ENCODE data around the gene CHAF1A.

The CHAF1A gene

GRCh38 chr19:4406626-4407025 lies 4.2 kb downstream of the CHAF1A start:
- DNase-seq = no peak

- DNase-seq = no peak
Observed at GRCh38 chr19:4409123-4409933, 6.9 kb downstream of the CHAF1A start.

GRCh38 chr19:4413588-4413987 lies 11.1 kb downstream of the CHAF1A start:
- DNase-seq = no peak

- no peak for DNase-seq
Observed at GRCh38 chr19:4414144-4414799, 11.8 kb downstream of the CHAF1A start.

- no peak for DNase-seq
Observed at GRCh38 chr19:4414800-4415321, 12.4 kb downstream of the CHAF1A start.

- DNase-seq = no peak
Observed at GRCh38 chr19:4415352-4415751, 12.9 kb downstream of the CHAF1A start.

GRCh38 chr19:4416268-4416667 lies 13.8 kb downstream of the CHAF1A start:
- no peak for DNase-seq

DNA sequence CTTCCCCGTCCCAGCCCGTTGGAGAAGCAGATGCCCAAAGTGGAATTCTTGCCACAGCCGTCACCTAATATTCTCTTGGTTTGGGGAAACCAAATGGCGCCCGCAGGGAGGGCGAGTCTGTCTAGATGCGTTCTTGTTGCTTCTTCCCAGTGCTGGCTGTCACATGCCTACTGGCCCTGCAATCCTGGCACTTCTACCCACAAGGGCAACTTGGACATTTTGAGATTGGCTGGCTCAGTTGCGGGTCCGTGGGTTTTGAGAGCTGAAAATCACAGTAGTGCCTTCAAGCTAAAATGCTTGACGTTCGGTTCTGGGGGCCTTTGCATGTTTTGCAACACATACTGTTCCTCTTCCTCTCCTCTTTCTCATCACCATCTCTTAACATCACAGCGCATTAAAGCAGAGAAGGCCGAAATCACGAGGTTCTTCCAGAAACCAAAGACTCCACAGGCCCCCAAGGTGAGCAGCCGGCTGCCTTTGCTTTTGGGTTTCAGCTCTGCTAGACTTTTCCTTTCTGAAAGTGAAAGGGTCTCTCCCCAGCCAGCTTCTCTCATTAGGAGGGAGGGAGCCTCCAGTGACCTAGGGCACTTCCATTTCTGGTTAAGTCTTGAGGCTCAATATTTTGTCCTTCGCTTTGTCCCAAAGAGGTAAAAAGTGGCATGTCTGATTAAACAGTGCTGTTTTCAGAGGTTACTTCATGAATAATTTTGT lies 21.1 kb downstream of the CHAF1A start:
- DNase-seq = no peak

DNA sequence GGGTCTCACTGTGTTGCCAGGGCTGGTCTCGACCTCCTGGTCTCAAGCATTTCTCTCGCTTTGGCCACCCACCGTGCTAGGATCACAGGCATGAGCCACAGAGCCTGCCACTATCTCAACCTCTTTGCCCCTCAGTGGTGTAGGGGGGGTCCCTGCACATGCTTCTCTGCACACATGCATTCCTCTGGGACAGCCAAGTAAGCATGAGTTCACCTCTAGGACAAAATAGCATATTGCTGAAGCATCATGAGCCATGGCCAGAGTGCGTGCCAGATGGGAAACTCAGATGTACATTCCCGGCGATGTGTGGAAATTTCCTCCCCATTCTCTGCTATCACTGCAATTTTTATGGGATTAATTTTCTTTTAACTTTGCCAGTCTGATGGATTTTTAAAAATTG lies 23.1 kb downstream of the CHAF1A start:
- DNase-seq = no peak

GRCh38 chr19:4428326-4428975 lies 26.0 kb downstream of the CHAF1A start:
- DNase-seq = no peak

DNA sequence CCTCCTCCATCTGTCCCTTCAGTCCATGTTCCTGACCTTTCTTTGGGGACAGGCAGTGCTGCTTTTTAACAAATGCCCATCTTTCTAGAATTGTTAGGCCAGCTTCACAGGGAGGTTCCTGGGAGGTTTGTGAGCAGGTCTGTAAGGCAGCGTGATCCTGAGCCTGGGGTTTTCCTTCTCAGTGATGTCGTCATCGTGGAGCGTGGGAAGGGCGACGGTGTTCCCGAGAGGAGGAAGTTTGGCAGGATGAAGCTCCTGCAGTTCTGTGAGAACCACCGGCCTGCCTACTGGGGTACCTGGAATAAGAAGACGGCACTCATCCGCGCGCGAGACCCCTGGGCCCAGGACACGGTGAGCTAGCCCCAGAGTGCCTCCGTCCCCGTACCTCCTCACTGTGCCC lies 26.8 kb downstream of the CHAF1A start:
- no peak for DNase-seq

- DNase-seq = no peak
Observed at GRCh38 chr19:4429771-4430171, 27.3 kb downstream of the CHAF1A start.

DNA sequence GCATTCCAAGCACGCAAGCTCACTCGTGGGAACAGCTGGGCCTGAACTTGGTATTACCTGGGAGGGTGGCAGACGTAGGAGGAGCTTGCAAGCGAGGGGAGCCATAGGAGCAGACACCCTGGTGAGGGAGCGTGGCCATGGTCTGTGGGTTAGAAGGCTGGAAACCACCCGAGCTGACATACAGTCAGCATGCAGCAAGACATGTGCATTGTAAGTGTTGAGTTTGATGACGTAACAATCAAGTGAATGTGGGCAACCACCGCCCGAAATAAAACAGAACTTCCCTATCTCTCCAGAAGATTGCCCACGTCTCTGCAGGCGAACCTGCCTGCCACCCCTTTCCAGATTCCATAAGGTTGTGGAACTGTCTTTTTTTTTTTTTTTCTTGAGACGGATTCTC lies 28.3 kb downstream of the CHAF1A start:
- DNase-seq = no peak

GRCh38 chr19:4431296-4431695 lies 28.9 kb downstream of the CHAF1A start:
- no peak for DNase-seq

DNA sequence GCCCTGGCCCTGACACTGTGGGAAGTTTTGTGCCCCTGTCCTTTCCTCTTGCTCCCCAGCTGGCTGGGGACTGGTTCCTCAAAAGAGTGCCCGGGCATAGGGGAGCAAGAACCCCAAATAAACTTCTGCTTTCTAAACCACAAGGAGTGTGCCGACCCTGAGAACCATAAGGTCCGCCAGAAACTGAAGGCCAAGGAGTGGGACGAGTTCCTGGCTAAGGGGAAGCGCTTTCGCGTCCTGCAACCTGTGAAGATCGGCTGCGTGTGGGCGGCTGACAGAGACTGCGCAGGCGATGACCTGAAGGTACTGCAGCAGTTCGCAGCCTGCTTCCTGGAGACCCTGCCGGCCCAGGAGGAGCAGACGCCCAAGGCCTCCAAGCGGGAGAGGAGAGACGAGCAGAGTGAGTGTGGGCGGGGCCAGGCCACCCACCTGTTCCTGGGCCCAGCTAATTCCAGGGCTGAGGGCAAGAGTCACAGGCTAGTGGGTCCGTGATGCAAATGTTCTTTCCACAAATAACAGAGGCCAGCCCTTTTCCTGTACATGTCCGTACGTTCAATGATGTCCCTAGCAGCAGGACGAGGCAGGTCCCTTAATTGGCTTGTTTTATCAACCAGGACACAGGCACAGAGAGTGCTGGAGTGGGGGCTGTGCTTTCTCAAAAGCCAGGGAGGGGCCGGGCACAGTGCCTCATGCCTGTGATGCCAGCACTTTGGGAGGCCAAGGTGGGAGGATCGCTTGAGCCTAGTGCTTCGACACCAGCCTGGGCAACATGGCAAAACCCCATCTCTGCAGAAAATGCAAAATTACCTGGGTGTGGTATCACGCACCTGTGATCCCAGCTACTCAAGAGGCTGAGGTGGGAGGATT lies 29.6 kb downstream of the CHAF1A start:
- no peak for DNase-seq

- DNase-seq = no peak
Observed at GRCh38 chr19:4432918-4433506, 30.6 kb downstream of the CHAF1A start.

DNA sequence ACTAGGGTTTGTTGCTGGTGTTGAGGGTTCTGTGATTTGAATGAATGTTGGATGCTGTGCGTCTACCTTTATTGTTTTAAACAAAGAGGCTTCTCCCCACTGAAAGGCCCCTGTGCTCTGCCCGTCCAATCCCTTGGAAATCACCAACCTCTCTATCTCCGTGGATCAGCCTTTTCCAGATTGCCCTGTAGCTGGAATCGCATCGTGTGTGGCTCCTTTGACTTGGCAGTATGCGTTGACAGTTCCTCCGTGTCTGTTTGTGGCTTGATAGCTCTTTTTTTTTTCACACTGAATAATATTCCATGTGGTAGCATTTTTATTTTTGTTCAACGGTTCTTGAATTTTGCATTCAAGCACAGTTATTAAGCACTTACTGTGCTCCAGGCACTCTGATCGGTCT lies 32.0 kb downstream of the CHAF1A start:
- DNase-seq = no peak

DNA sequence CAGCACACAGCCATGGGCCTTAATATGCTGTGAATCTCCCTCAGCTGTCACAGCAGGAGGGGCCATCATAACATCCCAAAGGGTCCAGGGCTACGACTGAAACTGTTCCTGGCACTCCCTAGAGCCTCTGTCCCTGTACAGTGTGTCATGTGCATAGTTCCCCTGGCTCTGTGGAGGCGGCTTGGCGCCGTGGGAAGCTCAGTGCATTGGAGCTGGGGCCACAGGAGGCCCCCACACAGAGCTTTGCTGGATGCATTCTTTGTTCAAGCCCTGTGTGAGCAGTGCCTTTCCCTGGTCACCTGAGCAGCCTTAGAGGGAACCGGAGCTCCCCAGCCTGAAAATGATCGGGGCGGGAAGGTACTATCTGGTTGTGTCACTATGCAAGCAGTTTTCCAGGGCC lies 33.8 kb downstream of the CHAF1A start:
- no peak for DNase-seq

- DNase-seq = no peak
Observed at GRCh38 chr19:4437103-4437502, 34.7 kb downstream of the CHAF1A start.

- DNase-seq = no peak
Observed at GRCh38 chr19:4439243-4439642, 36.8 kb downstream of the CHAF1A start.

DNA sequence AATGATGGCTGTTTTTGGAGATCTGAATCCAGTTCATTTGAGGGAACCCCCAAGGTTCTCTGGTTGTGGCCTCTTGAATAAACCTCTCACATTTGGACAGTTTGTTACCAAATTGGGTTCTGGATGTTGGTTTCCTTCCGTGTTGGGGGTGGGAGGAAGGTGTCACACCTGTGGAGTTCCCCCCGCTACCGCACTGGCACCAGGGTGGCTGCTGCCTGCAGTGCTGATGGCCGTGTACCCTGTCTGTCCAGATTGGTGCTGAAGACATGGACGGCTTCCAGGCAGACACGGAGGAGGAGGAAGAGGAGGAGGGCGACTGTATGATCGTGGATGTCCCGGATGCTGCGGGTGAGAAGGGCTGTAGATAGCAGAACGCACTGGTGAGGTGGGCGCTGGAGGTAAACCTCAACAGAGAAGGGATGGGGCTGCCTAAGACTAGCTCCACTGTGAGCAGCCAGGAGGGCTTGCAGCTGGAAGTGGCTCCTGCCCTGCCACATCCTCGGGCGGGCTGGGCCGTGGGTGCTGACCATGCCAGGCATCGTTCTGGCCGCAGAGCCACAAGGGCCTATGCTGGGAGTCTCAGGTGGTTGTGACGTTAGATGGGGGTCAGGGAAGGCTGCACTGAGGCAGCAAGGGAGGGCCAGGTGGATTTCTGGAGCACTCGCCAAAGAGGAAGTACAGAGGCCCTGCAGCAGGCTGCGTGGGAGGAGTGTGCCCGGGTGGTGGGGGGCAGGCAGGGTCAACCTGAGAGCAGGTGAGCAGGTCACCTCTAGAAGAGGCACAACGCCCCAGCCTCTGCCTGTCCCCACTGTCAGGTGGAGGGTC lies 39.8 kb downstream of the CHAF1A start:
- no peak for DNase-seq
